ENCODE data around the gene ZCWPW1.
"Not testable (repeated sequence)": the region's sequence is repeated elsewhere in the genome, so short reads cannot be mapped to it uniquely, and the experiment has no call there.

ZCWPW1 gene

GRCh38 chr7:100439244-100439643 lies 10.7 kb upstream of the ZCWPW1 start:
- not testable (repeated sequence) for H3K9me3 ChIP-seq (ENCODE audit: control insufficient read depth in 1 of 2, low read length in 2 of 2); H3K36me3 ChIP-seq (ENCODE audit: control insufficient read depth in 1 of 2, insufficient read depth in 2 of 2, low read length in 2 of 2); H3K4me3 ChIP-seq (ENCODE audit: low read depth in 1 of 2, low read length in 2 of 2); H3K27me3 ChIP-seq (ENCODE audit: control insufficient read depth in 1 of 2, insufficient read depth in 2 of 2, low read length in 2 of 2); H3K27ac ChIP-seq (ENCODE audit: low read depth, low read length); H3K9ac ChIP-seq (ENCODE audit: low read depth in 1 of 2, low read length in 2 of 2)
- H3K4me1 ChIP-seq (ENCODE audit: control insufficient read depth in 1 of 2, insufficient read depth in 2 of 2, low read length in 2 of 2), result peaks cover 11% of the 10 kb centered on the region in 2 donors

DNA sequence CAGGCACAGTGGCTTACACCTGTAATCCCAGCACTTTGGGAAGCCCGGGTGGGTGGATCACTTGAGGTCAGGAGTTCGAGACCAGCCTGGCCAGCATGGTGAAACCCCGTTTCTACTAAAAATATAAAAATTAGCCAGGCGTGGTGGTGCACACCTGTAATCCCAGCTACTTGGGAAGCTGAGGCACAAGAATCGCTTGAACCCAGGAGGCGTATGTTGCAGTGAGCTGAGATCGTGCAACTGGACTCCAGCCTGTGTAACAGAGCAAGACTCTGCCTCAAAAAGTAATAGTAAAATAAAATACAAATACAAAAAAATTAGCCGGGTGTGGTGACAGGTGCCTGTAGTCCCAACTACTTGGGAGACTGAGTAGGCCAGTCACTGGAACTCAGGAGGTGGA lies 10.2 kb upstream of the ZCWPW1 start:
- peaks cover 4 to 11% of the 10 kb centered on the region in 2 donors for H3K36me3 ChIP-seq (ENCODE audit: control insufficient read depth in 1 of 2, insufficient read depth in 2 of 2, low read length in 2 of 2)
- H3K27me3 ChIP-seq (ENCODE audit: control insufficient read depth in 1 of 2, insufficient read depth in 2 of 2, low read length in 2 of 2); H3K4me3 ChIP-seq (ENCODE audit: low read depth in 1 of 2, low read length in 2 of 2); H3K27ac ChIP-seq (ENCODE audit: low read depth, low read length); H3K9me3 ChIP-seq (ENCODE audit: control insufficient read depth in 1 of 2, low read length in 2 of 2); H3K9ac ChIP-seq (ENCODE audit: low read depth in 1 of 2, low read length in 2 of 2): not testable (repeated sequence)
- peaks cover 9 to 13% of the 10 kb centered on the region in 2 donors for H3K4me1 ChIP-seq (ENCODE audit: control insufficient read depth in 1 of 2, insufficient read depth in 2 of 2, low read length in 2 of 2)

DNA sequence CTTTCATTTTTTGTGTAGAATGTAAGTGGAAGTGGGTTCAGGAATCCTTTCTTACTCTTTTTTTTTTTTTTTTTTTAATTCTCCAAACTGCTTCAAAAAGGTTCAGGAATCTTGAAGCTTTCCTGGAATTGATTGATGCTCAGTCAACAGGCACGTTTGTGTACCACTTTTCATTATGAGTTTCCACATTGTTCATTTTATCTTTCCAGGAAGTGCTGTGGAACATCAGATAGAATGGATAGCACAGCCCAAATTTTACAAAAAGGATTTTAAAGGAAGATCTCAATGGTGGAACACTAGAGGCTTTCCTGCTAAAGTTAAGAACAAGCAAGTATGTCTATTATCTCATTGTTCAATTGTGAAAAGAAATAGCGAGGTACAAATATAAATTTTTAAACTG lies 9.7 kb upstream of the ZCWPW1 start:
- H3K36me3 ChIP-seq (ENCODE audit: control insufficient read depth in 1 of 2, insufficient read depth in 2 of 2, low read length in 2 of 2), result peaks cover 10 to 17% of the 10 kb centered on the region in 2 donors
- H3K27ac ChIP-seq (ENCODE audit: low read depth, low read length), result no peak overlapping the region
- no peaks in the 10 kb centered on the region for H3K27me3 ChIP-seq (ENCODE audit: control insufficient read depth in 1 of 2, insufficient read depth in 2 of 2, low read length in 2 of 2)
- H3K9me3 ChIP-seq (ENCODE audit: control insufficient read depth in 1 of 2, low read length in 2 of 2), result no peaks in the 10 kb centered on the region
- H3K9ac ChIP-seq (ENCODE audit: low read depth in 1 of 2, low read length in 2 of 2), result no peak overlapping the region
- no peak overlapping the region for H3K4me3 ChIP-seq (ENCODE audit: low read depth in 1 of 2, low read length in 2 of 2)
- peaks cover 9 to 17% of the 10 kb centered on the region in 2 donors for H3K4me1 ChIP-seq (ENCODE audit: control insufficient read depth in 1 of 2, insufficient read depth in 2 of 2, low read length in 2 of 2)

DNA sequence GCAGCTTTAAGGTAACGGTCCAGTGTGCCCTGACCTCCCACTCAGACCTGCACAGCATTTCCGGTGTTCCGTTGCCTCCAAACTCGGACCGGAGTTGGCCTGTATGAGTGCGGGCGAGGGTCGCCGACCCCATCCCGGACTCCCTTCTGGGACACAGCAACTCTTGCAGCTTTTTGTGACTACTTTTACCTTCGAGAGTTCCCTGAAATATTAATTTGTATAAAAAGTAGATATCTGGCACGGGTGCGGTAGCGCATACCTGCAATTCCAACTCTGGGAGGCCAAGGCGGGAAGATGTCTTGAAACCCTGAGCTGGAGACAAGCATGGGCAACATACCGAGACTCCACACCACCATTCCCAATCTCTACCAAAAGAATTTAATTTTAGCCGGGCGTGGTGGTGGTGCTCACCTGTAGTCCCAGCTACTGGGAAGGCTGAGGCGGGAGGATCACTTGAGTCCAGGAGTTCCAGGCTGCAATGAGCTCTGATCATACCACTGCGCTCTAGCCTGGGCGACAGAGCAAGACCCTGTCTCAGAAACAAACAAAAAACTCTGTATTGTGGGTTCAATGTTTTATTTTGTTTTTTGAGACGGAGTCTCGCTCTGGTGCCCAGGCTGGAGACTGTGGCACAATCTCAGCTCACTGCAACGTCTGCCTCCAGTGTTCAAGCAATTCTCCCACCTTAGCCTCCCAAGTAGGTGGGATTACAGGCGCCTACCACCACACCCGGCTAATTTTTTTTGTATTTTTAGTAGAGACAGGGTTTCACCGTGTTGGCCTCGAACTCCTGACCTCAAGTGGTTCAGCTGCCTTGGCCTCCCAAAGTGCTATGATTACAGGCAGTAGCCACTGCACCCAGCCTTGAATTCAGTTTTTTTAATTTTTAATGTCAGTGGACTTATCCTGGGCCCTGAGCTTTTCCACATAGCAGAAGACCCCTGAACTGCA lies 8.9 kb upstream of the ZCWPW1 start:
- Histone ChIP-seq H3K27ac (ENCODE audit: low read depth, low read length) (no peak overlapping the region), H3K4me3 (ENCODE audit: low read depth in 1 of 2, low read length in 2 of 2) (peak overlapping the region; percentile 76 to 87), H3K9ac (ENCODE audit: low read depth in 1 of 2, low read length in 2 of 2) (peak overlapping the region in 1 of 2 donors; percentile 83)

DNA sequence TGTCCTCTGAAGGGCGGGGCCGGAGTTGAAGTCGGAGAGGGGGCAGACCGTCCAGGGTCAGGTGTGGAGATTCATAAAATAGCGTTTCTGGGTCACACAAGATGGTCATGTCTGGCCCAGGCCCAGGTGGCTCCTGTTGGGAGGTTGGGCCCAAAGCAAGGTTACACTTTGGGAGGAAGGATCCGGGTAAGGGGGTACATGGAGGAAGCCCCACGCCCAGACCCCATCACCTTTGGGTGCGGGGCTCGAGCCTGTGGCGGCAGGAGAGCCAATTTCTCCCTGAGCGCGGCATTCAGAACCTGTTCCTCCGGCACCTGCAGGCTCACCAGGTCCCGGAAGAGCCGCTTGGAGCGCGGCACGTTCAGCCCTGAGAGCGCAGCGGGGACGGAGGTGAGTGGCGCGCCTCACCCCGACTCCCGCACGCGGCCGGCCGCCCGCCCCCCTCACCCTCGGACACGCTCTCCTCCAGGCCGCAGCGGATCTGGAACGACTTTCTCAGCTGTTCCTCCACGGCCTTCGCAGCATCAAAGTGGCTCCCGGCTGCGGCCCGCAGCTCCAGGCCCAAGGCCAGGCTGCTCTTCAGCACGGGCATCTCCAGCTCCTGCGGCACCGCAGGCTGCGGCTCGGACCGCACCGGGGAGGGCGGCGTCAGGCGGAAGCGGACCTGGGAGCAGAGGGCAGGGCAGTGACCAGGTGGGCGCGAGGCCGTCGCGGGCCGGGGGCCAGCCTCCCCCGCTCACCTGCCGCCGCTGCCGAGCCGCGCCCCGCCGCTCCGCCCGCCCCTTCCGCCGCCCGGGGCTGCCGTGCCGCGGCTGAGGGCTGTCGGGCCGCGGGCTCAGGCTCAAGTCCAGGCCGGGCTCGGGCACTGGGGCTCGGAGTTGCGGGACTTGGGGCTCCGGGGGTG lies 7.2 kb upstream of the ZCWPW1 start:
- H3K27me3 ChIP-seq (ENCODE audit: control insufficient read depth in 1 of 2, insufficient read depth in 2 of 2, low read length in 2 of 2), result no peaks in the 10 kb centered on the region
- H3K9ac ChIP-seq (ENCODE audit: low read depth in 1 of 2, low read length in 2 of 2), result peak overlapping the region; percentile 83 to 96
- H3K4me3 ChIP-seq (ENCODE audit: low read depth in 1 of 2, low read length in 2 of 2), result peak overlapping the region; percentile 87 to 92
- H3K9me3 ChIP-seq (ENCODE audit: control insufficient read depth in 1 of 2, low read length in 2 of 2), result no peaks in the 10 kb centered on the region
- H3K27ac ChIP-seq (ENCODE audit: low read depth, low read length), result peak overlapping the region; percentile 97
- peaks cover 31 to 36% of the 10 kb centered on the region in 2 donors for H3K4me1 ChIP-seq (ENCODE audit: control insufficient read depth in 1 of 2, insufficient read depth in 2 of 2, low read length in 2 of 2)
- peaks cover 16 to 31% of the 10 kb centered on the region in 2 donors for H3K36me3 ChIP-seq (ENCODE audit: control insufficient read depth in 1 of 2, insufficient read depth in 2 of 2, low read length in 2 of 2)

More for the DNA sequence above, 8.9 kb upstream of the ZCWPW1 start:
- Histone ChIP-seq H3K4me1 (ENCODE audit: control insufficient read depth in 1 of 2, insufficient read depth in 2 of 2, low read length in 2 of 2) (peaks cover 13 to 18% of the 10 kb centered on the region in 2 donors), H3K9me3 (ENCODE audit: control insufficient read depth in 1 of 2, low read length in 2 of 2) (no peaks in the 10 kb centered on the region), H3K27me3 (ENCODE audit: control insufficient read depth in 1 of 2, insufficient read depth in 2 of 2, low read length in 2 of 2) (no peaks in the 10 kb centered on the region), H3K36me3 (ENCODE audit: control insufficient read depth in 1 of 2, insufficient read depth in 2 of 2, low read length in 2 of 2) (peaks cover 15 to 23% of the 10 kb centered on the region in 2 donors)

DNA sequence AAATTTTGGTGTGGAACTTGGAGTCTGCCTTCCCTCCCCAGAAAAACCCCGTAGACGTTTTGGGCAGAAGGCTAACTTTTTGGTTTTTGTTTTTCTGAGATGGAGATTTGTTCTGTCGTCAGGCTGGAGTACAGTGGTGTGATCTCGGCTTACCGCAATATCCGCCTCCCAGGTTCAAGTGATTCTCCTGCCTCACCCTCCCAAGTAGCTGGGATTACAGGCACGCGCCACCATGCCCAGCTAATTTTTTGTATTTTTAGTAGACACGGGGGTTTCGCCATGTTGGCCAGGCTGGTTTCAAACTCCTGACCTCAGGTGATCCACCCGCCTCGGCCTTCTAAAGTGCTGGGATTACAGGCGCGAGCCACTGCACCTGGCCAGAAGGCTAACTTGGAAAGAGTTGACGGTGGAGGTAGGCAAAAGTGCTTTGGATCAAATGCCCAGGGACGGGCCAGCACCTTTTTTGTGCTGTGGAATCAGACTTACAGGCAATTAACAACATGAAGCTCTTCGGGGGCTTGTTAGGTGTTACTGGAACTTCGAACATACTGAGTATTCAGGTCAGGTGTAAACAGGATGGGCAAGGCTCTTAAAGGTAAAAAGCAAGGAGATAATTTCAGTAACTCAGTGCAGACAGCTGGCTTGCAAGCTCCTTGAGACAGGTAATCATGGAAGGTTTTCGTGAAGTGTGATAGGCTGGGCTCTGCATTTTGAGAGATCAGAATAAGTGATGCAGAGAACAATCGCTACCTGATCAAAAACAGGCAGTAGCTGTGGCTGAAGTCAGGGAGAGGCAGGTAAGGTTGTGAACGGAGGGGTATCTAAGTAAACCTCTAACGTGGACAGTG lies 6.0 kb upstream of the ZCWPW1 start:
- Histone ChIP-seq H3K27me3 (ENCODE audit: control insufficient read depth in 1 of 2, insufficient read depth in 2 of 2, low read length in 2 of 2) (no peaks in the 10 kb centered on the region), H3K27ac (ENCODE audit: low read depth, low read length) (no peak overlapping the region), H3K4me1 (ENCODE audit: control insufficient read depth in 1 of 2, insufficient read depth in 2 of 2, low read length in 2 of 2) (peaks cover 35 to 39% of the 10 kb centered on the region in 2 donors), H3K36me3 (ENCODE audit: control insufficient read depth in 1 of 2, insufficient read depth in 2 of 2, low read length in 2 of 2) (peaks cover 16 to 31% of the 10 kb centered on the region in 2 donors), H3K9me3 (ENCODE audit: control insufficient read depth in 1 of 2, low read length in 2 of 2) (no peaks in the 10 kb centered on the region), H3K9ac (ENCODE audit: low read depth in 1 of 2, low read length in 2 of 2) (peak overlapping the region; percentile 83 to 96), H3K4me3 (ENCODE audit: low read depth in 1 of 2, low read length in 2 of 2) (peak overlapping the region; percentile 87 to 92)

DNA sequence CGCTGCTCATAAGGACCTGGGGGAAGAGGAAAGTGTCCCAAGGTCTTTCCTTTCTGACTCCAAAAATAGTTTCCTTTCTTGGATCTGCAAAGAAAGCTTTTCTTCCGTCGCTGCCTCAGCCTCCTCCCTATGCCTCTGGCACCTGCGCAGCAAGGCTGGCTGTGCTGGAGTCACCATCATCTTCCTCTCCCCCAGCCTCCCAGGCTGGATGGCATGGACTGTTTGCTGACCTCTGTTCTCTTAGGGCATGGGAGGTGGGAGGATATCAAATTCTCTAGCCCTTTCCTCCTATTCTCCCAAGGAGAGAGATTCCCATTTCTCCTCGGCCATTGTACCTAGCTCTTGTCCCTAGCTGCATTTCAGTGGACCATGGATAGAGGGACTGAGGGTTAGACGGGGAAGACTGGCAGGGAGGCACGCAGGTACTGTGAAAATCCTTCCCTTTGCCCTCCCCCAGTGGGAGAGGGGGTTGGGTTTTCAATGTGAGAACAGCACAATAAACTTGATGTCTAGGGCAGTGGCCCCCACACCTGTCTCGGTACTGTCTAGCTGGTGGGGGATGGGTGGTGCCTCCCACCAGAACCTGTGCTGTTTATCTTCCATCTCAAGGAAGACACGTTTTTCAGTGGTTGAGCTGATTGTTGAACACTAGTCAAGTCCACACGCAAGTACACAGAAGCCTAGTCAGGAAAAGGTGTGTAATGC lies 5.2 kb upstream of the ZCWPW1 start:
- no peaks in the 10 kb centered on the region for H3K9me3 ChIP-seq (ENCODE audit: control insufficient read depth in 1 of 2, low read length in 2 of 2)
- no peak overlapping the region for H3K4me3 ChIP-seq (ENCODE audit: low read depth in 1 of 2, low read length in 2 of 2)
- no peak overlapping the region for H3K27ac ChIP-seq (ENCODE audit: low read depth, low read length)
- peaks cover 35 to 39% of the 10 kb centered on the region in 2 donors for H3K4me1 ChIP-seq (ENCODE audit: control insufficient read depth in 1 of 2, insufficient read depth in 2 of 2, low read length in 2 of 2)
- no peaks in the 10 kb centered on the region for H3K27me3 ChIP-seq (ENCODE audit: control insufficient read depth in 1 of 2, insufficient read depth in 2 of 2, low read length in 2 of 2)
- H3K36me3 ChIP-seq (ENCODE audit: control insufficient read depth in 1 of 2, insufficient read depth in 2 of 2, low read length in 2 of 2), result peaks cover 16 to 31% of the 10 kb centered on the region in 2 donors
- H3K9ac ChIP-seq (ENCODE audit: low read depth in 1 of 2, low read length in 2 of 2), result no peak overlapping the region

GRCh38 chr7:100433276-100433591 lies 4.7 kb upstream of the ZCWPW1 start:
- H3K27me3 ChIP-seq (ENCODE audit: control insufficient read depth in 1 of 2, insufficient read depth in 2 of 2, low read length in 2 of 2), result no peaks in the 10 kb centered on the region
- peaks cover 35 to 39% of the 10 kb centered on the region in 2 donors for H3K4me1 ChIP-seq (ENCODE audit: control insufficient read depth in 1 of 2, insufficient read depth in 2 of 2, low read length in 2 of 2)
- no peak overlapping the region for H3K27ac ChIP-seq (ENCODE audit: low read depth, low read length)
- H3K36me3 ChIP-seq (ENCODE audit: control insufficient read depth in 1 of 2, insufficient read depth in 2 of 2, low read length in 2 of 2), result peaks cover 16 to 31% of the 10 kb centered on the region in 2 donors
- no peaks in the 10 kb centered on the region for H3K9me3 ChIP-seq (ENCODE audit: control insufficient read depth in 1 of 2, low read length in 2 of 2)
- H3K9ac ChIP-seq (ENCODE audit: low read depth in 1 of 2, low read length in 2 of 2), result no peak overlapping the region
- H3K4me3 ChIP-seq (ENCODE audit: low read depth in 1 of 2, low read length in 2 of 2), result no peak overlapping the region

DNA sequence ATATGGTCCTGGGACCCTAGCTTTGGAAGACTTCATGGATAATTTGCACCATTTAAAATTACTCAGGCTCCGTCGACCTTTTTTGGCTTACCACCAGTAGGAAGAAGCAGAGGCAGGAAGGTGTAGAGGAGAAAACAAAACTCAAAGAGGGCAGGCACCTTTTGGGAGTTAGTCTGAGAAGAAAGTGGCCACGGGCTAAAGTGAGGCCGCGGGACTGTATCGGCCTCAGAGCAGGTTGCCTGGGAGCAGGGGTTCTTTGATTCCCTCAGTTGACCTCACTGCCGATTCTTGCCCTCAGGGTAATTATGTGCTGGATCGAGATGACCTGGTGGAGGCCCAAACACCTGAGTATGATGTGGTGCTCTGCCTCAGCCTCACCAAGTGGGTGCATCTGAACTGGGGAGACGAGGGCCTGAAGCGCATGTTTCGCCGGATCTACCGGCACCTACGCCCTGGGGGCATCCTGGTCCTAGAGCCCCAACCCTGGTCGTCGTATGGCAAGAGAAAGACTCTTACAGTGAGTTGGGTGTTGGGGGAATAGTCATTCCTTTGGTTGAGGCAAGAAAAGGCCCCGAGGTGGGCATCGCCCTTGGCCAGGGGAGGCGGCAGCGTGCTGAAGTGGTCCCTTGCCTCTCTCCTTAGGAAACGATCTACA lies 4.2 kb upstream of the ZCWPW1 start:
- Histone ChIP-seq H3K9ac (ENCODE audit: low read depth in 1 of 2, low read length in 2 of 2) (no peak overlapping the region), H3K9me3 (ENCODE audit: control insufficient read depth in 1 of 2, low read length in 2 of 2) (no peaks in the 10 kb centered on the region), H3K4me3 (ENCODE audit: low read depth in 1 of 2, low read length in 2 of 2) (no peak overlapping the region), H3K36me3 (ENCODE audit: control insufficient read depth in 1 of 2, insufficient read depth in 2 of 2, low read length in 2 of 2) (peaks cover 16 to 31% of the 10 kb centered on the region in 2 donors), H3K4me1 (ENCODE audit: control insufficient read depth in 1 of 2, insufficient read depth in 2 of 2, low read length in 2 of 2) (peaks cover 35 to 42% of the 10 kb centered on the region in 2 donors), H3K27me3 (ENCODE audit: control insufficient read depth in 1 of 2, insufficient read depth in 2 of 2, low read length in 2 of 2) (no peaks in the 10 kb centered on the region), H3K27ac (ENCODE audit: low read depth, low read length) (no peak overlapping the region)

Data from duodenal mucosa (tissue), 2 donors.